HG03039 (cell line): ENCODE results near the gene DLG5.

Source experiments
- ATAC-seq: cut with Tn5 transposase; IDR thresholded peaks from one replicate; pipeline ENCODE4 v1.9.1; 2021; ENCODE audit warnings: mild to moderate bottlenecking, moderate library complexity; ENCODE audit not compliant: unreplicated experiment

Gene DLG5

GRCh38 chr10:77911535-77912123 is 14.9 kb downstream of the DLG5 start:
- no peak for ATAC-seq

- no peak for ATAC-seq
Measured at GRCh38 chr10:77910524-77911145, 15.9 kb downstream of the DLG5 start.

- no peak for ATAC-seq
Measured at GRCh38 chr10:77909749-77910375, 16.7 kb downstream of the DLG5 start.

GRCh38 chr10:77909021-77909748 is 17.4 kb downstream of the DLG5 start:
- ATAC-seq = no peak

GRCh38 chr10:77907900-77908717 is 18.4 kb downstream of the DLG5 start:
- ATAC-seq = no peak

- ATAC-seq = no peak
Measured at GRCh38 chr10:77907462-77907861, 19.1 kb downstream of the DLG5 start.

- no peak for ATAC-seq
Measured at GRCh38 chr10:77906951-77907421, 19.6 kb downstream of the DLG5 start.

- no peak for ATAC-seq
Measured at GRCh38 chr10:77905781-77906180, 20.8 kb downstream of the DLG5 start.

- no peak for ATAC-seq
Measured at GRCh38 chr10:77905086-77905748, 21.3 kb downstream of the DLG5 start.

GRCh38 chr10:77904100-77904840 is 22.3 kb downstream of the DLG5 start:
- ATAC-seq = no peak

- no peak for ATAC-seq
Measured at GRCh38 chr10:77902159-77902558, 24.4 kb downstream of the DLG5 start.

- ATAC-seq = no peak
Measured at GRCh38 chr10:77901743-77902142, 24.8 kb downstream of the DLG5 start.

GRCh38 chr10:77899690-77900089 is 26.9 kb downstream of the DLG5 start:
- ATAC-seq = no peak

- ATAC-seq = no peak
Measured at GRCh38 chr10:77899080-77899477, 27.5 kb downstream of the DLG5 start.

GRCh38 chr10:77898323-77899079 is 28.1 kb downstream of the DLG5 start:
- ATAC-seq = no peak

- ATAC-seq = no peak
Measured at GRCh38 chr10:77896058-77896457, 30.5 kb downstream of the DLG5 start.

GRCh38 chr10:77894058-77894457 is 32.5 kb downstream of the DLG5 start:
- no peak for ATAC-seq

GRCh38 chr10:77893386-77893785 is 33.2 kb downstream of the DLG5 start:
- ATAC-seq = no peak

GRCh38 chr10:77892761-77893160 is 33.8 kb downstream of the DLG5 start:
- no peak for ATAC-seq
